ENCODE results near the gene ZFP1. TPM values are rescaled to one million over a fixed set of nuclear protein-coding genes. Genes with fewer than 3 reads are reported as not detected.

Gene ZFP1
- total RNA-seq, 2 donors from 2014 or later = 10.4 to 13.3 TPM

DNA sequence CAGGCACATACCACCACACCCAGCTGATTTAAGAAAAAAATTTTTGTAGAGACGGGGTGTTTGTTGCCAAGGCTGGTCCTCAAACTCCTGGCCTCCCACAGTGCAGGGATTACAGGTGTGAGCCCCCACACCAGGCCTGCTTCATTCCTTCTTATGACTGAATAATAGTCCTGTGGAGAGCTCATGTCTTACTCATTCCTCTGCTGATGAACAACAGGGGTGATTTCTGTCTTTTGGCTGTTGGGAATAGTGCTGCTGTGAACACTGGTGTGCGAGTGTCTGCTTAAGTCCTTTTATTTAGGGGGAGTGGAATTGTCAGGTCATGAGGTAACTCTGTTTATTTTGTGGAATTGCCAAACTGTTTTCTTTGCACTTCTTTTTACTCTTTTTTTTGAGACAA is 67.8 kb downstream of the ZFP1 start:
- H3K36me3 ChIP-seq (ENCODE audit: control insufficient read depth, insufficient read depth, low read length) = no peaks in the 10 kb centered on the region
- peak; percentile 64 for DNase-seq
- peak overlapping the region; percentile 6 for H3K27ac Mint-ChIP-seq
- no peaks in the 10 kb centered on the region for H3K4me1 ChIP-seq (ENCODE audit: control insufficient read depth, insufficient read depth, low read length)
- H3K4me3 ChIP-seq (ENCODE audit: low read length) = no peak overlapping the region
- WGBS, 2 experiments (ENCODE audit: insufficient coverage in 1 of 2, insufficient read length in 1 of 2) = 76 to 91% methylated on average over 2 of the region's 2 CpGs
- no peak overlapping the region for H3K9ac ChIP-seq (ENCODE audit: extremely low read depth, low read length, poor library complexity, severe bottlenecking)
- no peaks in the 10 kb centered on the region for H3K9me3 Mint-ChIP-seq
- H3K4me1 Mint-ChIP-seq = peaks cover 10% of the 10 kb centered on the region
- no peak for TF ChIP-seq CTCF (conservative IDR thresholded peaks at IDR 0.05)
- H3K27ac ChIP-seq (ENCODE audit: low read depth, low read length) = no peak overlapping the region
- H3K36me3 Mint-ChIP-seq (ENCODE audit: low read depth) = no peaks in the 10 kb centered on the region
- H3K27me3 Mint-ChIP-seq (ENCODE audit: insufficient read depth) = no peaks in the 10 kb centered on the region
- H3K4me3 Mint-ChIP-seq = no peak overlapping the region
- H3K9me3 ChIP-seq (ENCODE audit: control insufficient read depth, low read length) = no peaks in the 10 kb centered on the region
- no peaks in the 10 kb centered on the region for H3K27me3 ChIP-seq (ENCODE audit: control insufficient read depth, insufficient read depth, low read length, poor library complexity, severe bottlenecking)

DNA sequence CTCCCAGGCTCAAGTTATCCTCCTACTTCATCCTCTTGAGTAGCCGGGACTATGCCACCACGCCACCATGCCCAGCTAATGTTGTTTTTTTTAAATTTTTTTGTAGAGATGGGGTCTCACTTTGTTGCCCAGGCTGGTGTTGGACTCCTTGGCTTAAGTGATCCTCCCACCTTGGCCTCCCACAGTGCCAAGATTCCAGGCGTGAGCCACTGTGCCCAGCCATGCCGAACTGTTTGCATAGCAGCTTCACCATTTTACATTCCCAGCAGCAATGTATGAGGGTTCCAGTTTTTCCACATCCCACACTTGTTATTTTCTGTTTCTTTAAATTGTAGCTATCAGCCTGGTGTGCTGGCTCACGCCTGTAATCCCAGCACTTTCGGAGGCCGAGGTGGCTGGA is 68.3 kb downstream of the ZFP1 start:
- WGBS, 2 experiments (ENCODE audit: insufficient coverage in 1 of 2, insufficient read length in 1 of 2) = 97 to 100% methylated on average over 2 to 7 of the region's 7 CpGs
- TF ChIP-seq CTCF (conservative IDR thresholded peaks at IDR 0.05) = no peak
- H3K9ac ChIP-seq (ENCODE audit: extremely low read depth, low read length, poor library complexity, severe bottlenecking) = no peak overlapping the region

DNA sequence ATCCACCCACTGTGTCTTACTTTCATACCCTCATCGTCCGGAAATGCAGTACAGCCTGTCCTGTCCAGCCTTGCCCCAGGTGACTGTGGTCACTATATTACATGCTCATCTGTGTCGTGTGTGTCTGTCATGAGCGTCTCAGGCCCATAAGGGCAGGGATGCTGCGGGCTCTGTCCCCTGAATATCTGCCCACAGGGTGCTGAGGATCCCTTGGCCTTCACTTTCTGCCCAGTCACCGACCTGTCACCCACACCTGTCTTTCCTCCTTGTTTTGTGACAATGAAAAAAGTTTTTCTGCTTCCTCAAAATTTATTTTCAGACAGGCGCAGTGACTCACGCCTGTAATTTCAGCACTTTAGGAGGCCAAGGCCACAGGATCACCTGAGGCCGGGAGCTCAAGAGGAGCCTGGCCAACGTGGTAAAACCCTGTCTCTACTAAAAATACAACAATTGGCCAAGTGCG is 69.1 kb downstream of the ZFP1 start:
- Histone ChIP-seq H3K27ac (ENCODE audit: low read depth, low read length) (no peak overlapping the region), H3K36me3 (ENCODE audit: control insufficient read depth, insufficient read depth, low read length) (no peaks in the 10 kb centered on the region), H3K4me1 (ENCODE audit: control insufficient read depth, insufficient read depth, low read length) (no peaks in the 10 kb centered on the region), H3K9ac (ENCODE audit: extremely low read depth, low read length, poor library complexity, severe bottlenecking) (no peak overlapping the region), H3K27me3 (ENCODE audit: control insufficient read depth, insufficient read depth, low read length, poor library complexity, severe bottlenecking) (no peaks in the 10 kb centered on the region), H3K4me3 (ENCODE audit: low read length) (no peak overlapping the region), H3K9me3 (ENCODE audit: control insufficient read depth, low read length) (no peaks in the 10 kb centered on the region)
- H3K27ac Mint-ChIP-seq = no peak overlapping the region
- H3K4me1 Mint-ChIP-seq = peaks cover 7% of the 10 kb centered on the region
- no peaks in the 10 kb centered on the region for H3K27me3 Mint-ChIP-seq (ENCODE audit: insufficient read depth)
- 94 to 99% methylated on average over 7 to 11 of the region's 11 CpGs for WGBS, 2 experiments (ENCODE audit: insufficient coverage in 1 of 2, insufficient read length in 1 of 2)
- TF ChIP-seq CTCF (conservative IDR thresholded peaks at IDR 0.05) = no peak
- H3K4me3 Mint-ChIP-seq = no peak overlapping the region
- no peaks in the 10 kb centered on the region for H3K9me3 Mint-ChIP-seq
- DNase-seq = no peak
- no peaks in the 10 kb centered on the region for H3K36me3 Mint-ChIP-seq (ENCODE audit: low read depth)

More for the DNA sequence above, 68.3 kb downstream of the ZFP1 start:
- DNase-seq = no peak
- no peaks in the 10 kb centered on the region for H3K36me3 Mint-ChIP-seq (ENCODE audit: low read depth)
- H3K9me3 Mint-ChIP-seq = no peaks in the 10 kb centered on the region
- H3K27ac ChIP-seq (ENCODE audit: low read depth, low read length) = no peak overlapping the region
- no peaks in the 10 kb centered on the region for H3K27me3 ChIP-seq (ENCODE audit: control insufficient read depth, insufficient read depth, low read length, poor library complexity, severe bottlenecking)
- no peaks in the 10 kb centered on the region for H3K27me3 Mint-ChIP-seq (ENCODE audit: insufficient read depth)
- no peaks in the 10 kb centered on the region for H3K36me3 ChIP-seq (ENCODE audit: control insufficient read depth, insufficient read depth, low read length)
- no peak overlapping the region for H3K4me3 Mint-ChIP-seq
- no peaks in the 10 kb centered on the region for H3K4me1 ChIP-seq (ENCODE audit: control insufficient read depth, insufficient read depth, low read length)
- peak overlapping the region; percentile 6 for H3K27ac Mint-ChIP-seq
- no peaks in the 10 kb centered on the region for H3K9me3 ChIP-seq (ENCODE audit: control insufficient read depth, low read length)
- H3K4me3 ChIP-seq (ENCODE audit: low read length) = no peak overlapping the region
- peaks cover 10% of the 10 kb centered on the region for H3K4me1 Mint-ChIP-seq

All from endodermal cell (in vitro differentiated cells).